ENCODE data around the gene DHRS3. TPM values are rescaled to one million over a fixed set of nuclear protein-coding genes. Genes with fewer than 3 reads are reported as not detected.

The DHRS3 gene
- total and polyA plus RNA-seq, 2 donors (not counting 1 experiment from before 2014, with no cell fraction given): 0.37 TPM

- Histone ChIP-seq H3K27ac (ENCODE audit: low read length in 2 of 2) (no peak overlapping the region), H3K36me3 (replicated peaks in 1 of 2; ENCODE audit: control extremely low read depth in 1 of 2, control insufficient read depth in 1 of 2, extremely low read depth in 1 of 2, insufficient read depth in 2 of 2, low read length in 1 of 2) (no peaks in the 10 kb centered on the region), H4K20me1 (ENCODE audit: control insufficient read depth, insufficient read depth, low read length, poor library complexity, severe bottlenecking) (no peaks in the 10 kb centered on the region), H3K9me3 (ENCODE audit: control extremely low read depth in 1 of 3, control insufficient read depth in 2 of 3, insufficient read depth in 1 of 3, low read length in 2 of 3) (no peaks in the 10 kb centered on the region), H3K4me3 (ENCODE audit: control extremely low read depth in 1 of 5, extremely low read depth in 1 of 5, insufficient read depth in 1 of 5, low read depth in 2 of 5, low read length in 4 of 5) (no peak overlapping the region), H3K27me3 (replicated peaks in 1 of 4; ENCODE audit: control extremely low read depth in 1 of 4, control insufficient read depth in 3 of 4, insufficient read depth in 4 of 4, low read length in 3 of 4) (no peaks in the 10 kb centered on the region), H3K4me2 (replicated peaks; ENCODE audit: low read depth, low read length, poor library complexity, severe bottlenecking) (no peak overlapping the region), H3K4me1 (ENCODE audit: control insufficient read depth in 2 of 2, insufficient read depth in 2 of 2, low read length in 2 of 2) (no peaks in the 10 kb centered on the region), H3K79me2 (ENCODE audit: control insufficient read depth, insufficient read depth, low read length) (no peaks in the 10 kb centered on the region), H2AFZ (ENCODE audit: insufficient read depth, low read depth, low read length, poor library complexity, severe bottlenecking) (no peak overlapping the region), H3K9ac (ENCODE audit: low read length) (no peak overlapping the region)
- WGBS (ENCODE audit: insufficient coverage): 96% methylated on average over 4 of the region's 4 CpGs
- ChIA-PET CTCF (no interaction called here), POLR2A (interaction anchor here (0.6 kb wide), 1 partner anchor 68 kb away, joined by 3 read pairs; no protein-coding TSS in a partner anchor)
- H3K27ac Mint-ChIP-seq: no peak overlapping the region
- no peak for ATAC-seq (ENCODE audit: low read depth)
- intact Hi-C loops (cut with micrococcal nuclease): no loop called here
- H3K4me3 Mint-ChIP-seq: no peak overlapping the region
- no peaks in the 10 kb centered on the region for H3K4me1 Mint-ChIP-seq
- no peak for DNase-seq
- H3K9me3 Mint-ChIP-seq (ENCODE audit: insufficient read depth): no peaks in the 10 kb centered on the region
- TF ChIP-seq CTCF (IDR thresholded peaks at IDR 0.05) (no peak), EZH2 (IDR thresholded peaks at IDR 0.05; ENCODE audit: borderline replicate concordance, insufficient read depth, low read depth, low read length, poor library complexity, severe bottlenecking) (no peak)
- H3K27me3 Mint-ChIP-seq: peaks cover 3% of the 10 kb centered on the region
These were observed 35.4 kb downstream of the DHRS3 start for GRCh38 chr1:12582649-12583048.

GRCh38 chr1:12581179-12581578 lies 36.8 kb downstream of the DHRS3 start:
- Histone ChIP-seq H3K9ac (ENCODE audit: low read length) (no peak overlapping the region), H3K27me3 (replicated peaks in 1 of 4; ENCODE audit: control extremely low read depth in 1 of 4, control insufficient read depth in 3 of 4, insufficient read depth in 4 of 4, low read length in 3 of 4) (no peaks in the 10 kb centered on the region), H3K9me3 (ENCODE audit: control extremely low read depth in 1 of 3, control insufficient read depth in 2 of 3, insufficient read depth in 1 of 3, low read length in 2 of 3) (no peaks in the 10 kb centered on the region), H3K36me3 (replicated peaks in 1 of 2; ENCODE audit: control extremely low read depth in 1 of 2, control insufficient read depth in 1 of 2, extremely low read depth in 1 of 2, insufficient read depth in 2 of 2, low read length in 1 of 2) (no peaks in the 10 kb centered on the region), H3K4me3 (ENCODE audit: control extremely low read depth in 1 of 5, extremely low read depth in 1 of 5, insufficient read depth in 1 of 5, low read depth in 2 of 5, low read length in 4 of 5) (no peak overlapping the region), H3K27ac (ENCODE audit: low read length in 2 of 2) (no peak overlapping the region), H3K4me1 (ENCODE audit: control insufficient read depth in 2 of 2, insufficient read depth in 2 of 2, low read length in 2 of 2) (no peaks in the 10 kb centered on the region), H3K4me2 (replicated peaks; ENCODE audit: low read depth, low read length, poor library complexity, severe bottlenecking) (no peak overlapping the region), H2AFZ (ENCODE audit: insufficient read depth, low read depth, low read length, poor library complexity, severe bottlenecking) (no peak overlapping the region), H3K79me2 (ENCODE audit: control insufficient read depth, insufficient read depth, low read length) (no peaks in the 10 kb centered on the region), H4K20me1 (ENCODE audit: control insufficient read depth, insufficient read depth, low read length, poor library complexity, severe bottlenecking) (no peaks in the 10 kb centered on the region)
- no peaks in the 10 kb centered on the region for H3K27me3 Mint-ChIP-seq
- no peak overlapping the region for H3K27ac Mint-ChIP-seq
- CTCF ChIA-PET: no interaction called here
- intact Hi-C loops (cut with micrococcal nuclease): no loop called here
- TF ChIP-seq CTCF (IDR thresholded peaks at IDR 0.05) (no peak), EZH2 (IDR thresholded peaks at IDR 0.05; ENCODE audit: borderline replicate concordance, insufficient read depth, low read depth, low read length, poor library complexity, severe bottlenecking) (no peak)
- no peak for ATAC-seq (ENCODE audit: low read depth)
- no peak overlapping the region for H3K4me3 Mint-ChIP-seq
- no peaks in the 10 kb centered on the region for H3K9me3 Mint-ChIP-seq (ENCODE audit: insufficient read depth)
- 93% methylated on average over 5 of the region's 5 CpGs for WGBS (ENCODE audit: insufficient coverage)
- POLR2A ChIA-PET: no interaction called here
- H3K4me1 Mint-ChIP-seq: no peaks in the 10 kb centered on the region
- no peak for DNase-seq

All from B cell (primary cell).